HG03558 (cell line): ENCODE measurements around the gene DSCAM.
"Not testable (repeated sequence)": the region's sequence is repeated elsewhere in the genome, so short reads cannot be mapped to it uniquely, and the experiment has no call there.

Experiments
- ATAC-seq: cut with Tn5 transposase; IDR thresholded peaks from one replicate; pipeline ENCODE4 v1.9.1; 2021; ENCODE audit warnings: moderate number of reproducible peaks; ENCODE audit not compliant: unreplicated experiment; ENCODE audit errors: extremely low read depth

Gene DSCAM

GRCh38 chr21:40504825-40505224, 342.1 kb downstream of the DSCAM start:
- no peak for ATAC-seq

- ATAC-seq: no peak
Observed at GRCh38 chr21:40496116-40496515, 350.8 kb downstream of the DSCAM start.

- no peak for ATAC-seq
Observed at GRCh38 chr21:40490408-40490807, 356.6 kb downstream of the DSCAM start.

GRCh38 chr21:40489001-40489400, 358.0 kb downstream of the DSCAM start:
- ATAC-seq: no peak

GRCh38 chr21:40481764-40482163, 365.2 kb downstream of the DSCAM start:
- no peak for ATAC-seq

- ATAC-seq: no peak
Observed at GRCh38 chr21:40474513-40474912, 372.4 kb downstream of the DSCAM start.

- no peak for ATAC-seq
Observed at GRCh38 chr21:40472013-40472412, 374.9 kb downstream of the DSCAM start.

- ATAC-seq: no peak
Observed at GRCh38 chr21:40471103-40471502, 375.9 kb downstream of the DSCAM start.

GRCh38 chr21:40466893-40467483, 380.0 kb downstream of the DSCAM start:
- no peak for ATAC-seq

- ATAC-seq: no peak
Observed at GRCh38 chr21:40465382-40465781, 381.6 kb downstream of the DSCAM start.

GRCh38 chr21:40463176-40463575, 383.8 kb downstream of the DSCAM start:
- no peak for ATAC-seq

- ATAC-seq: no peak
Observed at GRCh38 chr21:40461008-40461407, 385.9 kb downstream of the DSCAM start.

- no peak for ATAC-seq
Observed at GRCh38 chr21:40457741-40458140, 389.2 kb downstream of the DSCAM start.

- ATAC-seq: no peak
Observed at GRCh38 chr21:40454057-40454456, 392.9 kb downstream of the DSCAM start.

- no peak for ATAC-seq
Observed at GRCh38 chr21:40453183-40453582, 393.8 kb downstream of the DSCAM start.

- ATAC-seq: no peak
Observed at GRCh38 chr21:40452548-40452947, 394.4 kb downstream of the DSCAM start.

- ATAC-seq: no peak
Observed at GRCh38 chr21:40447016-40447415, 399.9 kb downstream of the DSCAM start.

- no peak for ATAC-seq
Observed at GRCh38 chr21:40445349-40445921, 401.5 kb downstream of the DSCAM start.

- not testable (repeated sequence) for ATAC-seq
Observed at GRCh38 chr21:40439581-40439980, 407.4 kb downstream of the DSCAM start.

- no peak for ATAC-seq
Observed at GRCh38 chr21:40438616-40439015, 408.3 kb downstream of the DSCAM start.

GRCh38 chr21:40436261-40436660, 410.7 kb downstream of the DSCAM start:
- ATAC-seq: no peak

GRCh38 chr21:40433538-40433937, 413.4 kb downstream of the DSCAM start:
- ATAC-seq: no peak
